IgD-negative memory B cell (primary cell): ENCODE results near the gene SLC25A21. TPM values are rescaled to one million over a fixed set of nuclear protein-coding genes. Genes with fewer than 3 reads are reported as not detected.

Experiments
- H3K27ac Mint-ChIP-seq, 3 donors: one replicate each; pipeline ENCODE4 v1.8.0; 2020 to 2022; ENCODE audit warnings: mild to moderate bottlenecking in 3 of 3, mixed read lengths in 3 of 3, moderate library complexity in 1 of 3
- H3K27me3 Mint-ChIP-seq: one replicate; pipeline ENCODE4 v1.8.0; 2021; ENCODE audit warnings: mixed read lengths
- H3K36me3 Mint-ChIP-seq: one replicate; pipeline ENCODE4 v1.8.0; 2020; ENCODE audit warnings: mild to moderate bottlenecking, mixed read lengths
- H3K4me1 Mint-ChIP-seq, 3 donors: one replicate each; pipeline ENCODE4 v1.8.0; 2020 to 2022; ENCODE audit warnings: mixed read lengths in 3 of 3, mild to moderate bottlenecking in 1 of 3
- H3K4me3 Mint-ChIP-seq, 4 donors: one replicate each; pipeline ENCODE4 v1.8.0; 2020 to 2022; ENCODE audit warnings: mild to moderate bottlenecking in 4 of 4, mixed read lengths in 4 of 4, moderate library complexity in 3 of 4
- H3K9me3 Mint-ChIP-seq, 3 donors: one replicate each; pipeline ENCODE4 v1.8.0; 2020 to 2021; ENCODE audit warnings: mixed read lengths in 3 of 3, mild to moderate bottlenecking in 1 of 3
- polyA plus RNA-seq: library from polyadenylated mRNA; unstranded; fragments of 300-500 nt; fragmentation: Illumina TruSeq; gene quantifications from one replicate; pipeline ENCODE4 v1.2.3, GENCODE V29; 2021

The SLC25A21 gene
- polyA plus RNA-seq, 1 donor from 2014 or later: not detected

DNA sequence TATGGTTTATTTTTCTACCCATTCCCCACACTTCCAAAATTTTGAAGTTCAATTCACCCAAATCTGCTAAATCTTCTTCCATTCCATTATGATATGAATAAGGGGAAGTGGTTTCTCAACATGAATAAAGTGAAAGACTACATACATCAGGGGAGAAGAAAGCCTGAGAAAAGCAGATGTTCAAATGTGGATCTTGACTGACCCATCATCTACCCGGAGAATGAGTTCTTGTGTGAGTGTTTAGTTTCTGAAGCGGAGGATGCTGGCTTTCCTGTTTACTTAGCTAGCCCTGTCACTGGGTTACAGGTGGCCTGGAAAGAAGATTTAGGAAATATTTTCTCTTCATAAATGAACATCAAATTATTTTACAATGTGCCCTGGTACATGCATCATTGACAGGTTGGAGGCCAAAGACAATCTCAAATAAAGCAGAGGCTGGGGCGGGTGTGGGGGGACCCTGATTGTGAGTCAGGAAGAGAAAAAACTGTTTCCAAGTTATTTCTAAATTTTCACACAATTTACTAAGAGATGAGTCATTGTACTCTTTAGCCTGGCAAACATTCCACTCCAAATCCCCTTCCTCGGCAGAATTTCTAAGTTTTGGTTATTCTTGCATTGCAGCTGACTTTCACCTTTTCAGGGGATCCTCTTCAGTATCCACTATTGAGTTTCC lies 135.6 kb downstream of the SLC25A21 start:
- Mint-ChIP-seq H3K9me3 (peaks cover 0 to 4% (median 2%) of the 10 kb centered on the region in 3 donors), H3K4me1 (no peaks in the 10 kb centered on the region), H3K27ac (no peak overlapping the region), H3K36me3 (no peaks in the 10 kb centered on the region), H3K27me3 (no peaks in the 10 kb centered on the region), H3K4me3 (no peak overlapping the region)

DNA sequence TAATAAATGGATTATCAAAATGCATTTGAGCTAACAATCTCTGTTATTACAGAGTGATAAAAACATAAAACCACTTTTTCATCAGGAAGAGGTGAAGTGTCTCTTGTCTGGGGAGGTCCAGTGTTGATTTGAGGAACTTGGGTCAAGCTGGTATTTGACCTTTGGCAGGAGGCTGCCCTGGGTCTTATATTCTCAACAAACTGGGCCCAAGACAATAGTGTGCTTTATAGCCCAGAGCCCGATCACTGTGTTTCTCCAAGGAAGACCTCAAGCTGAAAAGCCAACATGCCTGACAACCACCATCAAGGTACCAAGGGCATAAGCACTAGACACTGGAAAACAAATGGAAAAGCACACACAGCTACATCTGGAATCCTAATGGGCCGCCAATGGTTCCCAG lies 137.0 kb downstream of the SLC25A21 start:
- H3K4me3 Mint-ChIP-seq: no peak overlapping the region
- H3K4me1 Mint-ChIP-seq: no peaks in the 10 kb centered on the region
- no peaks in the 10 kb centered on the region for H3K27me3 Mint-ChIP-seq
- H3K9me3 Mint-ChIP-seq: peaks cover 0 to 4% (median 0%) of the 10 kb centered on the region in 3 donors
- no peaks in the 10 kb centered on the region for H3K36me3 Mint-ChIP-seq
- H3K27ac Mint-ChIP-seq: no peak overlapping the region

DNA sequence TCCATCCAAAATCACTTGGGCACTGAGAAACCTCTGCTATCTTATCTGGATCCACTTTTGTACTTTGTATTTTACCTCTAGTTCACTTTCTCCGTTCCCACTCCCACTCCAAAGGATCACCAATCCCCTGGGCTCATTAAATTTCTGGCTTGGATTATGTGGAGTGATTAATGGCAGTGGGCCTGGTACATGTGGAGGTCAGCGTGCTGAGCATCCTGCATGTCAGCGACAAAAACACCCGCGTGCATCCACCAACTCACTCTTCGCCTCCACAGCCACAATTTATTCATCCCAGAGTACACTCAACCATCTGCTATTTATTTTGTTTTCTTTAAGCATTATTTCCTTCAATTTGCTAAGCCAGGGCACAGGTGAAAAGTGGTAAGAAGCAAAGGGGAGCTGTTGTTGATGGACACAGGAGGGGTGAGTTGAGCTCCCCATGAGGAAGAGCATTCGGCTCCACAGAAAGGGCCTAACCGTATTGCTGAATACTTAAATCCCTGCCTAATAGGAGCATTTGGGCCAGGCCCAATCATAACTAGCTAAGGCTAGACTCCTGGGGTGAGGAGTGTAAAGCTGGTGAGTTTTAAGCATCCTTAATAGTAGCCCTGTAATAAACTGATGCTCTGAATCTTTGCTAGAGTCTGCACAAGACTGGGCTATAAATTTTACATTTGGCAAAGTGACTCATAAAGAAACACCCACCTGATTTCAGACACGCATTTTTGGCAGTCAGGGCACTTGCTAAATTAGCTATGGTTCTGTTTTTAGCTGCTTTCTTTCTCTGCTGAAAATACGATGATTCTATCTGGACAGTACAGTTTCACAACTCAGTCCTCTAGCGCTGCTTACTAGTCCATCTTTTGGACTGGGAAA lies 137.8 kb downstream of the SLC25A21 start:
- H3K4me1 Mint-ChIP-seq: no peaks in the 10 kb centered on the region
- peaks cover 0 to 4% (median 0%) of the 10 kb centered on the region in 3 donors for H3K9me3 Mint-ChIP-seq
- H3K27ac Mint-ChIP-seq: no peak overlapping the region
- no peaks in the 10 kb centered on the region for H3K36me3 Mint-ChIP-seq
- no peak overlapping the region for H3K4me3 Mint-ChIP-seq
- no peaks in the 10 kb centered on the region for H3K27me3 Mint-ChIP-seq

DNA sequence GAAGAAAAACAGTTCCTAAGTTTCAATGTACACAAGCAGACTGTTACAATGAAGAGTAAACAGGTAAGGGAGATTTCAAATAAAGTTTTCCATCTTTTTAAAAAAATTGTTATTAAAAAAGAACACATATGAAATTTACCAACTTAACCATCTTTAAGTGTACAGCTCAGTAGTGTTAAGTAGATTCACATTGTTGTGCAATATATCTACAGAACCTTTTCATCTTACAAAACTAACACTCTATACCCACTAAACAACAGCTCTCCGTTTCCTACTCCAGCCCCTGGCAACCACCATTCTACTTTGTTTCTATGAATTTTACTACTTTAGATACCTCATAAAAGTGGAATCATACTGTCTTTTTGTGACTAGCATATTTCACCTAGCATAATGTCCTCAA lies 139.5 kb downstream of the SLC25A21 start:
- no peaks in the 10 kb centered on the region for H3K36me3 Mint-ChIP-seq
- H3K27me3 Mint-ChIP-seq: no peaks in the 10 kb centered on the region
- H3K4me1 Mint-ChIP-seq: no peaks in the 10 kb centered on the region
- H3K27ac Mint-ChIP-seq: no peak overlapping the region
- no peak overlapping the region for H3K4me3 Mint-ChIP-seq
- peaks cover 0 to 4% (median 0%) of the 10 kb centered on the region in 3 donors for H3K9me3 Mint-ChIP-seq

DNA sequence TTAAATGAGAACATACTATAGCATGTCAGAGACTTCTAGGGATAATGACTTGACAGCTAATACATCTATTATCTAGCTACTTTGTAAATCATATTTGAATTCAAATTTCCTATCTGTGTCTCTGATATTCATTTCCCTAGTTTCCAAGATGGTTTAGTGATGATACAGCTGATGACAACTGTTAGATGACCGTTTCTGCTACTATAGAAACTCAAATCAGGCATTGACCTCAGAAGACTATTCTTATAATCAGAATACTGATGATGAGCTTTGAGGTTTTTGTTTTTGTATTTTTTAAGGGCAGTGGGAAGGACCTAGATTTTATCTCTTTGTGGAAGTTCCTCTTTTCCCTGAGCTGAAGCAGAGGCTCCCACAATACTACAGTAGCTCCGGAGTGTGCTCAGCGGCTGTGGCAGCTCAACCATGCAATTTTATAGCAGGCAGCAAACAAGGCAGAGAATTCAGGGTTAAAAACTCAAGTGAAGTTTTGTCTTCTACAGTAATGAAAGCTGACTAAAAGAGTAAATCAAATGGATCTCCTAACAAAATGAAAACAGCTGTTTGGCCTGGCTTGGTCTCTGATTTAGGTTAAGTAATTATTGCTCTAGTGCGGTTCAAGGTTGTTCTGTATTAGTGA lies 145.1 kb downstream of the SLC25A21 start:
- Mint-ChIP-seq H3K27ac (no peak overlapping the region), H3K27me3 (no peaks in the 10 kb centered on the region), H3K36me3 (no peaks in the 10 kb centered on the region), H3K4me1 (no peaks in the 10 kb centered on the region), H3K4me3 (no peak overlapping the region), H3K9me3 (no peaks in the 10 kb centered on the region)

DNA sequence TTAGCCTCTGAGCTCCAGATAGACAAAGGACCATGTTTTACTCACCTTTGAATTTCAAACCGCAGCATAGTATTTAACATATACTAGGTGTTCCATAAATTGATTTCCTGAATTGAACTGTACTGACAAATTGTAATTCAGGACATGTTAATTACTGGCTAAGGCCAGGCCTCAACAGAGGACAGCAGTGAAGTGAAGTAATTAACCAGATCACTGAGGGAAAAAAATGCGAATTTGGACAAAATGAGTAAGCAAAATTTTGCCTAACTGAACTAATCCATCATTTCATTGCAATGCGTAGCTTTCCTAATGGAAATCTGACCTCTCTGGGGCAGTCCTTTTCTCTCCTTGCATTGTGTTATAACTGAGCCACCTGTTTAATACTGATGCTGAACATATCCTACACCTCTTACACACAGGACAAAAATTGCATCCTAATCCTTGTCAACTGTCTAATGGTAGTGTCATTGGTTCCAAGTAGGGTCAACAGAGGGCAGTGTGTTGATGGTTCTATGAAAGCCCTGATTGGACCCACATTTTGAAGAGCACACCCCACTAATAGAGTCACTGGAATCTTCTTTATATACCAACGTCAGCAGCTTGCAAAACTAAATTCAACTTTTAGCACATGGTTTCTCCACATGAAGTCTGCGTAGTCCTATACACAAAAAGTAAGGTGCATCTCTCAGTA lies 148.4 kb downstream of the SLC25A21 start:
- Mint-ChIP-seq H3K27me3 (no peaks in the 10 kb centered on the region), H3K4me1 (no peaks in the 10 kb centered on the region), H3K36me3 (no peaks in the 10 kb centered on the region), H3K9me3 (no peaks in the 10 kb centered on the region), H3K27ac (no peak overlapping the region), H3K4me3 (no peak overlapping the region)

DNA sequence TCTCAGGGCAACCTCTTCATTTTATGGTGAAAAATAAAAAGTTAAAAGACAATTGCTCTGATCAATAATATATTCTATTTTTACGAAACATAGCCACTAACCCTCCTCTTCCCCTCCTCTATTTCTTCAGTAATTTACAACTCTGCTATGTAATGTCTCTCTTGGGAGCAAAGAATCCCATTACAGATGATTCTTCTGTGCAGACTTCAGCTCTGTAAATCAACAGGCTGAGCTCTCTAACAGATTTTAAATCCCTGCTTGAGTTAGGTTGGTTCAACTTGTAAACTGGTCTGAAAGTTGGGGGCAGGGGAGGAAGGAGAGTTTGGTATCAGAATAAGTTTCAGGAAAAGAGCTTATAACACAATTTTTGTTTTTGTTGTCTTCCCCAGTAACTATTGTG lies 151.0 kb downstream of the SLC25A21 start:
- no peaks in the 10 kb centered on the region for H3K36me3 Mint-ChIP-seq
- H3K27me3 Mint-ChIP-seq: no peaks in the 10 kb centered on the region
- no peak overlapping the region for H3K27ac Mint-ChIP-seq
- H3K4me3 Mint-ChIP-seq: no peak overlapping the region
- no peaks in the 10 kb centered on the region for H3K4me1 Mint-ChIP-seq
- peaks cover 0 to 2% (median 0%) of the 10 kb centered on the region in 3 donors for H3K9me3 Mint-ChIP-seq

DNA sequence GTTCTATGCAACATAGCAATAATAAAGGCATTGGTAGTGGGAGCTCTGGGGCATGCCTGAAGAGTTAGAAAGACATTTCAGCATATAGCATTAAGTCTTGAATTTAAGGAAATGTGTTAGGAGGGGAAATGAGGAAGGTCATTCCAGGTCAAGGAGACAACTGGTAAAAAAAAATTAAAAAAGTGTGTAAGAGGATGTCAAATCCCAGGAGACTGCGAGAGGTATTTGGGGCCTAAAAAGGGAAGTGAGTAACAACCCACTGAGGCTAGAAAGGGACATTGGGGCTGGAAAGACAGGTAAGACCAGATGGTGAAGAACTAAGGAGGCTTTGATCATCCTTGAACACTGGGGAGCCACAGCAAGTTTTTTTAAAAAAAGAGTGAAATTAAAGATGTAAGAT lies 152.9 kb downstream of the SLC25A21 start:
- H3K36me3 Mint-ChIP-seq: no peaks in the 10 kb centered on the region
- H3K4me3 Mint-ChIP-seq: no peak overlapping the region
- no peaks in the 10 kb centered on the region for H3K4me1 Mint-ChIP-seq
- no peak overlapping the region for H3K27ac Mint-ChIP-seq
- H3K27me3 Mint-ChIP-seq: no peaks in the 10 kb centered on the region
- H3K9me3 Mint-ChIP-seq: peaks cover 0 to 2% (median 0%) of the 10 kb centered on the region in 3 donors

DNA sequence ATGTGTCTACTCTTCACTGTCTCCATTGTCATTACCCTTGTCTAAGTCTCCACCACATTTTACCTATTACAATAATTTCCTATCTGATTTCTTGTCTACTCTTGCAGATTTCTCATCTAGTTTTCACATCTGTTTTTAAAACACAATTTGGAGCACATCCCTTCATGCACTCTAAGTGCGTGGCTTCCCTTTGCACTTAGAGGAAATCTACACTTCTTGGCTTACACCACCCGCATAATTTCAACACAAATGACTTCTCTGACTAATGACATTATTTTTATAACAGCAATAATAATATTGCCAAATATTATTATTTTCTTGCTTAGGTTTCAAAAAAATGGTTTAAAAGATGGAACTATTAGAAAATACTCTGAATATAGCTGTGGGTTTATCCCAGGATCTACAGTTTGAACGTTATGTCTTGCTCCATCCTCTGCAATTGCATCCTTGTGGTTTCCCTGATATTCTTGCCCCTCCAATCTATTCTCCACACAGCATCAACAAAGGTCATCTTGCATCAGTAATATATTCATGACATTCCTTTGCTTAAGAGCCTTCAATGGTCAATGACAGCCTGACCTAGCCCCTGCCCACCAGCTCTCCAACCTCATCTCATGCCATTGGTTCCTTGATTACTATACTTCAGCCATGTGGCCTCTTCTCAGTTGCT lies 153.7 kb downstream of the SLC25A21 start:
- Mint-ChIP-seq H3K4me3 (no peak overlapping the region), H3K9me3 (peaks cover 0 to 2% (median 0%) of the 10 kb centered on the region in 3 donors), H3K27ac (no peak overlapping the region), H3K27me3 (no peaks in the 10 kb centered on the region), H3K4me1 (no peaks in the 10 kb centered on the region), H3K36me3 (no peaks in the 10 kb centered on the region)

DNA sequence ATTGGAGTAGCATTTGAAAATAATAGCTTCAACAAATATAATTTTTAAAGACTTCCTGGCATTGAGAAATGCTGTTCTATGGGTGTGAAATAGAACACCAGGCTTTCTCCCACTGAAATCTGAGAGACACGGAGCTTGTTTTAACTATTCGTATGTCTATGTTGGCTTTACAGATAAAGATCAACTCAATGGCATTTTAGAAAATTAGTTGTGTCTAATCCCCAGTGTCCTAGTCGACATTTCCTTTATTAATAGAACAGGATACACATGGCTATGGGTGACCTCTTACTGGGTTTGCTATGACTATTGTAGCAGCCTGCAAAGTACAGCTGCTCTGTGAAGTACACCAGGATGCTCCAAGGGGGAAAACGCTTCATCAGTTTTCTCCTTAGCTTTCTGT lies 159.3 kb downstream of the SLC25A21 start:
- no peak overlapping the region for H3K27ac Mint-ChIP-seq
- H3K4me3 Mint-ChIP-seq: no peak overlapping the region
- H3K27me3 Mint-ChIP-seq: no peaks in the 10 kb centered on the region
- H3K36me3 Mint-ChIP-seq: no peaks in the 10 kb centered on the region
- H3K4me1 Mint-ChIP-seq: no peaks in the 10 kb centered on the region
- H3K9me3 Mint-ChIP-seq: peaks cover 0 to 4% (median 4%) of the 10 kb centered on the region in 3 donors

DNA sequence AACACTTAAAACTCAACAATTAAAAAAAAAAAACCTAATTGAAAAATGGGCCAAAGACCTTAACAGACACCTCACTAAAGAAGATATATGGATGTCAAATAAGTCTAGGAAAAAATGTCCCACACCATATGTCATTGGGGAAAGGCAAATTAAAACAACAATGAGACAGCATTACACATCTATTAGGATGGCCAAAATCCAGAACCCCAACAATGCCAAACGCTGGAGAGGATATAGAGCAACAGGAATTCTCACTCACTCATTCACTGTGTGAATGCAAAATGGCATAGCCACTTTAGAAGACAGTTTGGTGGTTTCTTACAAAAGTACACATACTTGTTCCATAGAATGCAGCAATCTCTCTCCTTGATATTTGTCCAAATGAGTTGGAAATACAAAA lies 173.7 kb downstream of the SLC25A21 start:
- no peaks in the 10 kb centered on the region for H3K36me3 Mint-ChIP-seq
- no peaks in the 10 kb centered on the region for H3K4me1 Mint-ChIP-seq
- H3K4me3 Mint-ChIP-seq: no peak overlapping the region
- H3K27me3 Mint-ChIP-seq: no peaks in the 10 kb centered on the region
- no peak overlapping the region for H3K27ac Mint-ChIP-seq
- peaks cover 0 to 6% (median 4%) of the 10 kb centered on the region in 3 donors for H3K9me3 Mint-ChIP-seq

DNA sequence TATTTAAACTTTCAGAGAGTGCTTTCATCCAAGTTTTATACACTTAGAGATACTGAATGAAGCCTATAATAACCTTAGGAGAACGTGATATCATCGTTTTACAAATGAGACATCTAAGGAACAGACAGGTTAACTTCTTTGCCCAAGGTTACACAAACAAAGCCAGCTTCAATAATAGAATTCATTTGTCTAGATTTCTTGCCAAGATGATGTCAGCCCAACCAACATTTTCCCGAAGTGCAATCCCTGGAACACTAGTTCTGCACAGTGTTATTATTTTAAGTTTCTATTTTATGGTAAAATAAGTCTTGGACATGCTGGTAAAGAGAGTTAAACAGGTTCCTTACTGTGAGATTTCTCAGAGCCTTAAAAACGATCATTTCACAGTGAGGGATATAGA lies 174.6 kb downstream of the SLC25A21 start:
- H3K36me3 Mint-ChIP-seq: no peaks in the 10 kb centered on the region

DNA sequence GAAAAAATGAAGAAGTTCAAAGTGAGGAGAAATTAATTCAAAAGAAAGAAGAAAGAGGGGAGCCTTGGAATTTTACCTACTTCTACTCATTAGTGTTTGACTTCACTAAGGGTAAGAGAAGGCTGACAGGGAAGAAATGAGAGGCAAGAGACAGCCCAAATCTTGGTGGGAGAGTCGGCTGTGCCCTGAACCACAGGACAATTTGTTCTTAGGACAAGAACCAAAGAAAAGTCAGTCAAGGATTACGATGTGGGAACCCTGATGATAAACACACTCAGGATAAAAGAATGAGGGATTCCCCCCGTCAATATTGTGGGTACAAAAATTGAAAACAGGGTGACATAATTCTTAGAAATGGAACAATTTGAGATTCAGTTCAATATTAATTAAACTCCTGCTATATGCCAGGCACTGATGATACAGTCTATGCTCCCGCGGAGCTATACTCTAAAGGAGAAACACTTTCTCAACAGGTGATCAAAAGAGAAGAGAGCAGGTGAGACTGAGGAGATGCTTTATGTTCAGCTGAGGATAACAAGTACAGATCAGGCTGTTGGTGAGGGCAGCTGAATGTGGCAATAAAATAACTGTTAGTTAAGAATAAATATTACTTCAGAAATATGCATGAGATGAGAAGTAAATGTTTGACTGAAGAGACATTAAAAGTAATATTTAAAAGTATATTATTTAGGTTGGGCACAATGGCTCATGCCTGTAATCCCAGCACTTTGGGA lies 175.4 kb downstream of the SLC25A21 start:
- Mint-ChIP-seq H3K36me3 (no peaks in the 10 kb centered on the region), H3K4me3 (no peak overlapping the region), H3K9me3 (peaks cover 0 to 8% (median 4%) of the 10 kb centered on the region in 3 donors), H3K27ac (no peak overlapping the region), H3K27me3 (no peaks in the 10 kb centered on the region), H3K4me1 (no peaks in the 10 kb centered on the region)

More for the DNA sequence above, 174.6 kb downstream of the SLC25A21 start:
- no peaks in the 10 kb centered on the region for H3K4me1 Mint-ChIP-seq
- H3K27me3 Mint-ChIP-seq: no peaks in the 10 kb centered on the region
- H3K27ac Mint-ChIP-seq: no peak overlapping the region
- no peak overlapping the region for H3K4me3 Mint-ChIP-seq
- H3K9me3 Mint-ChIP-seq: peaks cover 0 to 8% (median 4%) of the 10 kb centered on the region in 3 donors
